Measurements from ENCODE around the gene CNIH2.
"Not testable (repeated sequence)": the region's sequence is repeated elsewhere in the genome, so short reads cannot be mapped to it uniquely, and the experiment has no call there.

The CNIH2 gene

DNA sequence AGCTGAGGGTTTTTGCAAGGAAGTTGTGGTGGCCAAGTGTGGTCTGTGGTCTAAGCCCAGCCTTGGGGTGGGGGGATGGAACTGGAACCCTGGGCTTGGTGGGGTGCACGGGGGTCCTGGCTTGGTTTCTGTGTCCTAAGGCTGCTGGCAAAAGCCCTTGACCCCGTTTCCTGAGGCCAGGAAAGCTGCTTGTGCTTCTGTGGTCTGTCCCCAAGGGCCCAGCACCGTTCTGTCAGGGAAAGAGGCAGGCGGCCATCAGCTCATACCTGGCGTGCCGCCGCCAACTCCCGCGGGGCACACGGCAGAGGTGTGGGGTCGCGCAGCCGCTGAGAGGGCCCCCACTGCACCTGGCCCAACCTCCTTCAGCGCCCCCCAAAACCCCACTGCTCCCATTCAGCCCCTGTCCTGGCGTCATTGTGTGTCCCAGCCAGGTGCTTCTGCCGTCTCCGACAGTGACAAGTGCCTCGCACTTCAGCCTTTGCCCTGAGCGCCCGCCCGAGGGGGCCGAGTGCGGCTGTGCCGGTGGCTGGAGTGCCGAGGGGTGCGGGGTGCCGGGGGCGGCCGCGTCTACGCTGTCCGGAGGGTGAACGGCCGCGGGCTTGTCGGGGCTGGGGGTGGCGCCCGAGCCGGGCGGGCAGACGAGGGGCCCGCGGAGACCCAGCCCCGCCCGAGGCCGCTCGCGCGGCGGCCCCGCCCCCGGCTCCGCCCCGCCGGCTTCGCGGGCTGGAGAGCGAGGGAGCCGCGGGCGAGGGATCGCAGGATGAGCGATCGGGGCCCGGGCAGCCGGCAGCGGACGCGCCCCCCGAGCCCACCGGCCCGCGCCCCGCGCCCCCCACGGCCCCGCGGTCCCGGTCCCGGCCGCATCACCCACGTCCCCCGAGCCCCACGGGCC is at the start of gene CNIH2:
TSS of gene CNIH2 (plus strand) at position 705 of the 892 bp plus-strand sequence. CDS start 282 bp downstream, outside the sequence.
- DNase-seq (ENCODE audit: low read depth in 2 of 2) = no peak

DNA sequence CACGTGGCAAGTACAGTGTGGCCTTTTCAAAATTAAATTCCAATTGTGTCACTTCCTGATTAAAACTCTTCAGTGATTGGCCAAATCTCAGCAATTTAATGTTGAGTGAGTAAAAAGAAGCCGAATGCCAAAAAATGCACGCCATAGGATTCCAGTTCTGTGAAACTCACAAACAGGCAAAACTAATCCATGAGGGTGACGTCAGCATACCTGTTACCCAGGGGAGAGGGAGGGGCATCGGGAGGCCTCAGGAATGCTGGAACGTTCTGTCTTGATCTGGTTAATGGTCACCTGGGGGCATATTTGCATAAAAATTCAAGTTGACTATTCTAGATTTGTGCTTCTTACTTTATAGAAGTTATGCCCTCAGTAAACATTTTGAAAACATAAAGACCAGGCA is 49.5 kb upstream of the CNIH2 start:
- no peak for DNase-seq (ENCODE audit: low read depth in 2 of 2)

DNA sequence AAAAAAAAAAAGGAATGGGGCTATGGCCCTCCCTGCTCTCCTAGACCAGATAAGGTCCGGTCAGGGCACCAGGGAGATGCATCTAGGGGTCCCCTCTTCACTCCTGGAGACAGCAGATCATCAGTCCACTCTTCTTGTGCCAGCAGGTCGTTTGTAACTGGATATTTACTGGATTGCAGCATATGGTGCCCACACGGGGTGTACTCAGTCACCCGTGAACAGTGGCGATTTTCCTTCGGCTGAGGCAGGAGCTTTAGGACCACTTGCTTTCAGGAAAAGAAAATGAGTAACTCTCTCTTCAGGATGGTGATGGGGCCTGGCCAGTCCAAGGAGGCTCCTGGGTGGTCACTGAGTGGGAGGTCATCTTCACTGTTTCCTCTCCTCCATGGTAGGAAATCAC is 47.8 kb upstream of the CNIH2 start:
- DNase-seq (ENCODE audit: low read depth in 2 of 2) = no peak

DNA sequence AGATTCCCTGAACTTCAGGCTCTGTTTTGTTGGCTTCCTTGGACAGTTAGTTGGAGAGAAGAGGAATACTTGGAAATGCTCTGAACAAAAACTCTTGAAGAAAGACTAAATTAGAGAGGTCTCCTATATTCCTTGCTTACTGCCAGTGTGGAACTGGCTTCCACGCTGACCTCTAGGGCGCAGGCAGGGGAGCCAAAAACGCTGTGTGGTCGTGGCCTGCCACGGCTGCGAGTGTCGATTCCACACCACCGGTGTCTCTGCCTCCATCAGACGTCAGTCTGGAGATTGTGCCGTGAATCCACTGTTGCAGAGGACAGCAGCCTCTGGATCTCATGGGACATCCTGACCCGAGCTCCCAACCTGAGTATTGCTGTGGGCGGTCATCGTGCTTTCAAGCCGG is 47.0 kb upstream of the CNIH2 start:
- no peak for DNase-seq (ENCODE audit: low read depth in 2 of 2)

DNA sequence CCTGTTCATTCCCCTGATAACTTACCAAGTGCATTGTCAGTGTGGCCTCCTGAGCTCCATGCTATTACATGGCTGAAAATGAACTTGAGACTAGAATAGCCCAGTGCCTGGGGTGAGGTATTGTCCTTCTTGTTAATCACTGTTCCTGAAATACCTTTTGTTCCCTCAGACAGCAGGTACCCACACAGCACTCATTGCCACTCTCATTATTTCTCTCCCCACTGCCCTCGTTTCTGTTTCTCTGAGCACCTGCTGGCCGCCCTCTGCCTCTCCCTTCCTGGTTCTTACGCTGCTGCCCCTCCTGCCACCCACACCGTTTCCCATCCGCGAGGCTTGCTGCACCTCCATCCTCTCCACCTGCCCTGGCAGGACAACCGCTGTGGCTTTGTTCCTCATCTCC is 46.4 kb upstream of the CNIH2 start:
- no peak for DNase-seq (ENCODE audit: low read depth in 2 of 2)

DNA sequence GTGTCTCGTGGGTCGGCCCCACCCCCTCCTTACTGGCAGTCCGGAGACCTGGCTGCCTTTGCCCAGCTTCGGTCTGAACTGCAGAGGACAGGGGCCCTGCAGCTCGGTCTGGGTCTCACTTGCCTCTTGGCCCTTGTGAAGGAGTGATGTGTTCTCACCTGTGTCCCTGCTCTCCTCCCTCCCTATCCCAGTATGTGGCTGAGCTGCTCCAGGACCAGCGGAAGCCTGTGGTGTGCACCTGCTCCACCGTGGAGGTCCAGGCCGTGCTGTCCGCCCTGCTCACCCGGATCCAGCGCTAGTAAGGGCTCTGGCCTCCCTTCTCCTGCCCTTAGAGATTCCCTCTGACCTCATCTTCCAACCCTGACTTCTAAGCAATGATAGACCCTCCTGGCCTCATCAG is 45.2 kb upstream of the CNIH2 start:
- DNase-seq (ENCODE audit: low read depth in 2 of 2) = no peak

DNA sequence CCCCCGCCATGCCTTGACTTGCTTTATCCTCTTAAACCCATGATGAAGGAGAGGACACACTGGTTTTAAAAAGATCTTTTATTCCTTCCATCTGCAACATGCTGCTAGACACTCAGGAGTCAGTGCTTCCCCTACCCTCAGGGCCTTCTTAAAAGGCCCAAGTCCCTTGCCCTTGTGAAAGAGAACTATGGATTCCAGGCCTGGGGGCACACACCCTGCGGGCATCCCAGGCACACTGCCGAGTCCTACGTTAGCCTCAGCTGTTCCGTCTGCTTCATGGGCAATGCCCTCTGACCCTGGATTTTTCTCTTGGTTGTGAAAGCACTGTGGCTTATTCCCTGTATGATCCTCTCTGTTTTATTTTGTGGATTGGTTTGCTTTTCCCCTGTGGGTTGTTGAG is 44.7 kb upstream of the CNIH2 start:
- no peak for DNase-seq (ENCODE audit: low read depth in 2 of 2)

DNA sequence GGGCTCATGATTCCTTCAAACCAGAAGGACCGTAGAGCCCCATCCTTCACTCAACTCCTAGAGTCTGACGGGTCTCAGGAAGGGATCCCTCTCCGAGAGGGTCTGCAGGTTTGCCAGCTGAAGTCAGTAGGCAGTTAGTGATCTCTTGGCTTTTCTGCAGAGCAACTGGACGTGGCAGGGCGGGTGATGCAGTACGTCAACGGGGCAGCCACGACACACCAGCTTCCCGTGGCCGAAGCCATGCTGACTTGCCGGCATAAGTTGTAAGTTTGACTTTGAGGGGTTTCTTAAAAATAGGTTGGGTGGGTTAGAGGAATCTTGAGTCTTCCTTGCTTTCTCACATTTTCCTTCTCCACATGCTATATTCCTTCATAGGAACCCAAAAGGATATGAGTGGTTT is 42.8 kb upstream of the CNIH2 start:
- no peak for DNase-seq (ENCODE audit: low read depth in 2 of 2)

DNA sequence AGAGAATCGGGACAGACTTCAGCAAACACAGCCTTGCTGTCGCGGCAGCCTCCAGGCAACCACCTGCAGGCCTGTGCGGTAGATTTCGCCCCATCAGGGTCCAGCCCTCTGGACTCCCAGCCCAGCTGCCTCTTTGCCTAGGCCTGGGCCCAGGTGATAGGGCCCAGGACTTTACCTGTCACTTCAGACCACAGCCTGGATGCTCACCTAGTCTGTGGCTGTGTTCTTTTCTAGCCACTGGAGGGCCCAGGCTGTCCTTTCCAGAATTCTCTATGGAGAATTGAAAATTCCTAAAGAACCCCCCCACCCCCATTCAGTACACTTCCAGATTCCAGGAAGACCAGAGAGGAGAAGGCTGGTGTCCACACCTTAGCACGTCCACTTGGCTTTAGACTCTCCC is 40.1 kb upstream of the CNIH2 start:
- no peak for DNase-seq (ENCODE audit: low read depth in 2 of 2)

DNA sequence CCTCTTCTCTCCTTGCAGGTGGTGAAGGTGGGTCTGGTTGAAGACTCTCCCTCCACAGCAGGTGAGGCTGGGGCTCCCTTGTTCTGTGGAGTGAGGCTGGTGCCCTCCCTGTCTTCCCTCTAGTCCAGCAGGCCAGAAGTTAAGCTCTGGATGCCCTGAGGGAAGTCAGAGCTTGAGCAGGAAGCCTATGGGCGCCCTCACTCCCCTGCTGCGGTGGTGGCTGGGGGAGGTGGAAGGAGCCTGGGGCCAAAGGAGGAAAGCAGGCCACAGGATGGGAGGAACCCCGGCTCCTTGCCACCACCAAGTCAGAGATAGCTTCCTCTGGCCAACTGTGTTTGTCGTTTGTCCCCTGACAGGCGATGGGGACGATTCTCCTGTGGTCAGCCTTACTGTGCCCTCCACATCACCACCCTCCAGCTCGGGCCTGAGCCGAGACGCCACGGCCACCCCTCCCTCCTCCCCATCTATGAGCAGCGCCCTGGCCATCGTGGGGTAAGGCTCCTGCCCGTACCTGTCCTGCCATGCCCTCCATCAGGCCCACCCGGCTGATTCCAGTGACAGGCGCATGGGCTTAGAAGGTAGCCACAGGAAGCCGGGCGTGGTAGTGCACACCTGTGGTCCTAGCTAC is 39.1 kb upstream of the CNIH2 start:
- DNase-seq (ENCODE audit: low read depth in 2 of 2) = no peak

DNA sequence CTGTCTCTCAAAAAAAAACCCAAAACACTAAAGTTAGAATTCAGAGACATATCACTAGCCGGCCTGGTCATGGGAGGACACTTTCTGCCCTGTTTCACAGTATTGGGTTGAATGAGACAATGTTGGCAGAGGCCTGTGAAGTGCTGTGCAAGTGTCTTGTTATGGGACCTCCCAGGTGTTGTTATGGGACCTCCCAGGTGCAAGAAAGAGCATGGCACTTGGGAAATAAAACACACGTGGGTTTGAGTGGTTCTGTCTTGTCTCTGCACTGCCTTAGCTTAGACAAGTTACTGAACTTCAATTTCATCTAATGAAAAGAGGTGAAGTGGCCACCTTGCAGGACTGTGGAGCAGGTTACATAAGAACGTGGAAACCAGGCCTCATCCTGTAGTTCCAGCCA is 38.5 kb upstream of the CNIH2 start:
- no peak for DNase-seq (ENCODE audit: low read depth in 2 of 2)

DNA sequence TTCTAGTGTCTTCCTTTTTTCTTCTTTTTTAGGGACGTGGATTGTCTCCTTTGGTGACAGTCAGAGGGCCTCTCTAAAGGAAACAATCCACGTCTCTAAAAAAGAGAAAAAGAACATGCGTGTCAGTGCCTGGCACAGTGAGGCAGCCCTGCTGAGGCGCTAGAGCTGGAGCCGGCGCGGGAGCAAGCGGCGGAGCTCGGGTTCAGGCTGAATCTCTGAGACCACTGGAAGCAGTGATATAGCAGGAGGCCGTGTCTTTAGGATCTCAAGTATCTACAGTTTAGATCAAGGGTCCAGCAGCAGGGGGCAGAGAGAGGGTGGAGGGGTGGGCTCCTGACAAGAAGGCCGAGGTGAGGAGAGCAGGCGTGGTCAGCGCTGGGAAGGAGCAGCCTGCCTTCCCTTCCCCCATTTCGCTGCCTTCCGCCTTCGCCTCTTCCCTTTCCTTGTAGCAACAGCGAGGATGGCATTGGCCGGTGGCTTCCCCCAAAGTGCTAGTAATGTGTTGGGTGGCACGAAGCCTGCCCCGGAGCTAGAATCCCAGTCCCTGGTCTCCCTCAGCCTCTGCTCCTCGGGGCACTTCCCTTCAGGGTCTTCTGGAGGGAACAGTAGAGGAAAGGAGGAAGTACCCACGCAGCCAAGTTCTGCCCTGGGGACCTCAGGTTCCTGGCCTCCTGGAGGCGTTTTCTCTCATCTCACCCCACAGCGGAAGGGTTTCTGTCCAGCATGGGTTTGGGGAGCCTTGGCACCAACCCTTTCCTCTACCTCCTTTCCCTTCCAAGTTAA is 37.8 kb upstream of the CNIH2 start:
- no peak for DNase-seq (ENCODE audit: low read depth in 2 of 2)

DNA sequence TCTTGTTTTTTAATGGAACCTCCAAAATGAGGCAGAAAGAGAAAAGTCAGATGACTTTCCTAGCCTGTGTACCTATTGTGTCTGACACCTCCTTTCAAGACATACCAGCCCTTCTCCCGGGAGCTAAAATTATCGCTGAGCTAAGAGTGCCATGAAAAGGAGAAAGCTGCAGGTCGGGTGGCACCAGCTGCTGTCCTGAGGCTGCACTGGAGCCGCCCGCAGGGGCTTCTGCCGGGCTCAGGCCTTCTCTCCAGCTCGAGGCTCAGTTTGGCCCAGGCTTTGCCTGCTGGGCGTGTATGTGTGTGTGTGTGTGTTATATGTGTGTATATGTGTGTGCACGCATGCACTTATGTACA is 37.2 kb upstream of the CNIH2 start:
- DNase-seq (ENCODE audit: low read depth in 2 of 2) = no peak

DNA sequence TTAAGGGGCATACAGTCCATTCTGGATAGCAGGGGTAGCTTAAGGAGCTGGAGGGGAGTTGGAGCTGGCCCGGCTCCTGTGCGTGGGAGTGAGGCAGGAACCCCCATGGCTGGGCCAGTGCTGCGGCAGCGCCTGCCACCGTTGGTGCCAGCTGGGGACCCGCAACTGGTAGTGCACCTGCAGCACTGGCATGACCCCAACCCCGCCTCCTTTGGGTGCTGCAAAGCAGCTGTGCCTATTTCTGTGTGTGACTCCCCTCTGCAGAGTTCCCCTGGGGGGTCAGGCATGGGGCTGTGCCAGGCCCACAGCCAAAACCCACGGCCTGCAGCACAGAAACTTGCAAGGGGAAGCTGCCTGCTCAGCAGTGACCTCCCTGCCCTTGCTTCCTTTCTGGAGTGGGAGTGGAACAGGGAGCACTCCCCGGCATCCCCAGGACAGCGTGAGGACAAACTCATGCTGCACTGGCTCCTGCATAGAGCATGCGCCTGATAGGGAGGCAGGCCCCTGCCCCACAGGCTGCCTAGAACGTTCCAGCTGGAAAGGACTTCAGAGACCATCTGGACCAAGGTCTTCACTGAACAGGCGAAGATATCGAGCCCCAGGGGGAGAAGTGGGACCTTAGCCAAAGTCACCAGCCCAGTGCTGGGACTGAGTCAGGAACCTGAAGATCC is 35.7 kb upstream of the CNIH2 start:
- no peak for DNase-seq (ENCODE audit: low read depth in 2 of 2)

DNA sequence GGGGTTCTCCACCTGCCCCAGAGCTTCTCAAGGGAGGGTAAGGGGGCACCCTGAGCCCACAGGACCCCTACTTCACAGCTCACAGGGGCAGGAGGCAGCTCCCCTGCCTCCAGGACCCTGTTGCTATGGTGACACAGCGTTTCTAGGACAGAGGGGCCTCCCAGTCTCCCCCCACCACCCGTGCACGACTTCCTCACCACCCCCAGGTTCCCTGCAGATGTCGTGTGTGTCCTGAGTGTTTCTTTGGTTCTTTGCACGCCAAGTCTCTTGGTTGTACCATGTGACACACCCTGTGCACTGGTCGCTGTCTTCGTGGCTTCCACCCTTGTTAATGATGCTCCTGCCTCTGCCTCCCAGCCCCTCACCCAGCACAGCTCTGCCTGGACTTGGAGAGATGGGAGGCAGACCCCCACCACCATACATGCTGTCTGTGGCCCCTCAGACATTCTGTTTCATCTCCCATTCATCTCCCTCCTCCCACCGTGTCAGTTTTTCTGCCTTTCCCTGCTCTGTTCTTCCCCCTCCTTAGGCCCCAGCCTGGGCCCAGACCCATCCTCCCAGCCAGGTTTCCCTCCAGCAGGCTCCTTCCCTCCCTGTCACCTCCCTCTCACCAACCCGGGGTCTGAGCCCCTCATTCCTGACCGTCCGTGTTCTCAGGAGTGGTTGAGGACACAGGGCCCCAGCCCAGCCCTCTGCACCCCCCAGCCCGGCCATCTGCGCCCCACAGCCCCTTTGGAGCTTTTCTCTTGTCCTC is 34.0 kb upstream of the CNIH2 start:
- DNase-seq (ENCODE audit: low read depth in 2 of 2) = no peak

DNA sequence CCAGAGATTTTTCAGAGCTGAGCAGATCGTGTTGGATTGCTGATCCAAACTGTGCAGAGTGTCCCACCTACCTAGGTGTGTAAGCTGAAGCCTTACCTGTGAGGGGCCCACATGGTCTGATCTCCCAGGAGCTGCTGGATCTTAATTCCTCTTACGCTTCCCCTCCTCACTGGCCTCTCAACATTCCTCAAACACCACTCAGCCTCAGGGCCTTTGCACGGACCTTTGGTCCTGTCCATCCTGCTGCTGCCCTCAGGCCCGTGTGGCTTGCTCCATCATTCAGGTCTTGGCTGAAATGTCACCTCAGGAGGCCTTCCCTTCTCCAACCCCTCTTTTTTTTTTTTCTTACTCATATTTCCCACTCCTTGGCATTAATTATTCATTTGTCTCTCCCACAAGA is 30.7 kb upstream of the CNIH2 start:
- no peak for DNase-seq (ENCODE audit: low read depth in 2 of 2)

DNA sequence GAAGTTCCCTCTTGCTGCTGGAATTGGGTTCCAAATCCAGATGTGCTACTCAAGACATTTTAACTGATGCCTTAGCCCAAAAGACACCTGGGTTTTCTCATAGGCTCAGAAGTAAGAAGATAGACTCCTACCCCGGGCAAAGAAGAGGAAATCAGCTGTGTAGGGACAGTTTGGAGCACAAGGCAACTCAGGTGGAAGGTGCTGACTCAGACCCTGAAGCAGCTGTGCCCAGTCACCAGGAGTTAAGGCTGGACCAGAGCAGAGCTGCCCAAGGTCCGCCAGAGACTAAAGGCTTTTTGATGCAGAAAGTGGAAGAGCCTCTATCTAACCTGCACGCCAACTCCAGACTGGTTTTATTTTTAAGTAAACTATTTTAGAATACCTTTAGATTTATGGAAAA is 30.2 kb upstream of the CNIH2 start:
- DNase-seq (ENCODE audit: low read depth in 2 of 2) = no peak

DNA sequence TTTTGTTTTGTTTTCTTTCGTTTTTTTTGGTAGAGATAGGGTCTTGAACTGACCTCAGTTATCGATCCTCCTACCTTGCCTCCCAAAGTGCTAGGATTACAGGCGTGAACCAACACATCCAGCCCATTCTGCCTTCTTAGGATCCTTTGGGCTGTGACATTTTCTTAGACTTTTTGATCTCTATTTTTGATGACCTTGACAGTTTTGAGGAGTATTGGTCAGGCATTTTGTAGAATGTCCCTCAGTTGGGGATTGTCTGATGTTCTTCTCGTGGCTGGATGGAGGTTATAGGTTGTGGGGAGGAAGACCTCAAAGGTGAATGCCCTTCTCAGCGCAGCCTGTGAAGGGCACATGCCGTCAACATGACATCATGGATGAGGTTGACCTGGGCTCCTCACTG is 29.1 kb upstream of the CNIH2 start:
- no peak for DNase-seq (ENCODE audit: low read depth in 2 of 2)

DNA sequence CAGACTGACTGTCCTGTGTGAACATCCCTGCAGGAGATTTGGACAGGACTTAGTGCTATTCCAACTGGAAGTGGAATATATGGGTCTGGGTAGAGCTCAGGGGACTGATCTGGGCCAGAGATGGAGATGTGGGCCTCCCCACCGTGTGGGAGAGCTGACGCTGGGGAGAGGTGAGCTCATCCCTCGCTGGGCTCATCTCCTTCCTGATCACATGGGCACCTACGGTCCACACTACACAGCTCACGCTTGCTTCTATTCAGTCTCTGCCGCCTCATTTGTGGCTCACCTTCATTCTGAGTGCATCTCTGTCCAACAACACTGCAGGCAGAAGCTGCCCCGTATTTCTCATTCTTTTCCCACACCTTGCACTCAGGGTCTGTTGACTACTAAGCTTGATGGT is 26.2 kb upstream of the CNIH2 start:
- DNase-seq (ENCODE audit: low read depth in 2 of 2) = no peak

DNA sequence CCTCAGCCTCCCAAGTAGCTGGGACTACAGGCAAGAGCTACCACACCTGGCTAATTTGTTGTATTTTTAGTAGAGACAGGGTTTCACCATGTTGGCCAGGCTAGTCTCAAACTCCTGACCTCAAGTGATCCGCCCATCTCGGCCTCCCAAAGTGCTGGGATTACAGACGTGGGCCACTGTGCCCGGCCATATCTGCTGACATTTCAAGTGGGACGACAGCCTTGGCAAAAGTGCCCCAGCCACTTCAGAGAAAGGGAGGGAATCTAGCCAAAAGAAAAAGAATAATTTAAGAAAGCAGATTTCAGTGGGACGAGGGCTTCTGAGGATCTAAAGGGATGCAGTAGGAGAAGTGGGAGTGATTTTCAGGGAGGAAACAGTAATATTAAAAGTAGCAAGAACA is 24.9 kb upstream of the CNIH2 start:
- not testable (repeated sequence) for DNase-seq (ENCODE audit: low read depth in 2 of 2)

DNA sequence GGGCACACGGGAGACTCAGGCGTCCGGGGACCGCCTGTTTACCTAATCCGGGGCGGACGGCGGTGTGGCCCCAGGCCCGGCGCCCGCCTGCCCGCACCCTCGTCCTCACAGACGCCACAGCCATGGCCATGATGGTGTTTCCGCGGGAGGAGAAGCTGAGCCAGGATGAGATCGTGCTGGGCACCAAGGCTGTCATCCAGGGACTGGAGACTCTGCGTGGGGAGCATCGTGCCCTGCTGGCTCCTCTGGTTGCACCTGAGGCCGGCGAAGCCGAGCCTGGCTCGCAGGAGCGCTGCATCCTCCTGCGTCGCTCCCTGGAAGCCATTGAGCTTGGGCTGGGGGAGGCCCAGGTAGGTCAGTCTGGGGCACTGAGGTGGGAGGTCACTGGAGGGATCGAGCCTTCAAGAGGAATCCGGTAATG is 19.5 kb upstream of the CNIH2 start:
- DNase-seq (ENCODE audit: low read depth in 2 of 2) = no peak
